Measurements from ENCODE around the gene RALGAPA2.

RALGAPA2 gene

GRCh38 chr20:20517296-20517695 is 195.1 kb downstream of the RALGAPA2 start:
- H3K36me3 ChIP-seq (replicated peaks; ENCODE audit: low read depth, low read length), result peaks cover 15% of the 10 kb centered on the region
- TF ChIP-seq EZH2phosphoT487 (IDR thresholded peaks at IDR 0.05; ENCODE audit: low read depth), result no peak
- TF ChIP-seq, protein P1, sequence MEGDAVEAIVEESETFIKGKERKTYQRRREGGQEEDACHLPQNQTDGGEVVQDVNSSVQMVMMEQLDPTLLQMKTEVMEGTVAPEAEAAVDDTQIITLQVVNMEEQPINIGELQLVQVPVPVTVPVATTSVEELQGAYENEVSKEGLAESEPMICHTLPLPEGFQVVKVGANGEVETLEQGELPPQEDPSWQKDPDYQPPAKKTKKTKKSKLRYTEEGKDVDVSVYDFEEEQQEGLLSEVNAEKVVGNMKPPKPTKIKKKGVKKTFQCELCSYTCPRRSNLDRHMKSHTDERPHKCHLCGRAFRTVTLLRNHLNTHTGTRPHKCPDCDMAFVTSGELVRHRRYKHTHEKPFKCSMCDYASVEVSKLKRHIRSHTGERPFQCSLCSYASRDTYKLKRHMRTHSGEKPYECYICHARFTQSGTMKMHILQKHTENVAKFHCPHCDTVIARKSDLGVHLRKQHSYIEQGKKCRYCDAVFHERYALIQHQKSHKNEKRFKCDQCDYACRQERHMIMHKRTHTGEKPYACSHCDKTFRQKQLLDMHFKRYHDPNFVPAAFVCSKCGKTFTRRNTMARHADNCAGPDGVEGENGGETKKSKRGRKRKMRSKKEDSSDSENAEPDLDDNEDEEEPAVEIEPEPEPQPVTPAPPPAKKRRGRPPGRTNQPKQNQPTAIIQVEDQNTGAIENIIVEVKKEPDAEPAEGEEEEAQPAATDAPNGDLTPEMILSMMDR (IDR thresholded peaks at IDR 0.05; ENCODE audit: low read depth, low read length), result no peak

DNA sequence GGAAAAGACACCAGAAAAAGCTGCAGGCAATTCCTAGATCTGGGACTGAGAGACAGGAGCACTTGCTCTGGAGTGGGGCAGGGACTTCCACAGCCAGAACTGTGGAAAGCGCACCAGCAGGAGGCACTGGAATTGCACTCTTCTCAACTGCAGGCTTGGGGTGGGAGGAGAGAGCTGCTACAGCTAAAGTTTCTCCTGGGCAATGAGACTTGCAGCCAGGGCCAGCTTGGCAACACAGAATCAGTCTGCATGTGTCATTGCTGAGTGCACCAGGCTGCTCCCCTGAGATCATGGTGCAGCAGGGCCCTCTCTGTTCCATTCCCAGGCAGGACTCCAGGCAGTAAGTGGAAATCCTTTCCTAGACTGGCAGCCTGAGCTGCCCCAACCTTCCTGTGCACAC is 198.7 kb downstream of the RALGAPA2 start:
- Histone ChIP-seq H3K36me3 (replicated peaks; ENCODE audit: low read depth, low read length) (peaks cover 16% of the 10 kb centered on the region), H4K20me1 (ENCODE audit: insufficient read depth, low read length) (no peaks in the 10 kb centered on the region), H3K4me3 (ENCODE audit: low read length) (no peak overlapping the region), H3K27ac (ENCODE audit: low read length) (no peak overlapping the region), H3K4me1 (ENCODE audit: low read length) (no peaks in the 10 kb centered on the region), H3K27me3 (ENCODE audit: low read depth, low read length) (no peaks in the 10 kb centered on the region), H3K9me3 (ENCODE audit: insufficient read depth, low read length) (no peaks in the 10 kb centered on the region), H3K4me2 (ENCODE audit: low read length) (no peak overlapping the region), H3K9ac (ENCODE audit: low read length) (no peak overlapping the region), H3K79me2 (ENCODE audit: low read length) (no peaks in the 10 kb centered on the region), H2AFZ (ENCODE audit: low read depth, low read length) (no peak overlapping the region)
- TF ChIP-seq, protein P1 (IDR thresholded peaks at IDR 0.05; ENCODE audit: low read depth, low read length), result no peak

More at GRCh38 chr20:20517296-20517695, 195.1 kb downstream of the RALGAPA2 start:
- H3K4me2 ChIP-seq (ENCODE audit: low read length), result no peak overlapping the region
- H3K27ac ChIP-seq (ENCODE audit: low read length), result no peak overlapping the region
- H3K4me3 ChIP-seq (ENCODE audit: low read length), result no peak overlapping the region
- no peaks in the 10 kb centered on the region for H3K27me3 ChIP-seq (ENCODE audit: low read depth, low read length)
- no peaks in the 10 kb centered on the region for H3K4me1 ChIP-seq (ENCODE audit: low read length)
- H3K9me3 ChIP-seq (ENCODE audit: insufficient read depth, low read length), result no peaks in the 10 kb centered on the region
- no peak overlapping the region for H3K9ac ChIP-seq (ENCODE audit: low read length)
- H4K20me1 ChIP-seq (ENCODE audit: insufficient read depth, low read length), result no peaks in the 10 kb centered on the region
- H3K79me2 ChIP-seq (ENCODE audit: low read length), result no peaks in the 10 kb centered on the region
- H2AFZ ChIP-seq (ENCODE audit: low read depth, low read length), result no peak overlapping the region

- H3K27ac ChIP-seq (ENCODE audit: low read length), result no peak overlapping the region
- H3K4me2 ChIP-seq (ENCODE audit: low read length), result no peak overlapping the region
- H2AFZ ChIP-seq (ENCODE audit: low read depth, low read length), result no peak overlapping the region
- no peaks in the 10 kb centered on the region for H3K9me3 ChIP-seq (ENCODE audit: insufficient read depth, low read length)
- H3K27me3 ChIP-seq (ENCODE audit: low read depth, low read length), result no peaks in the 10 kb centered on the region
- H3K4me3 ChIP-seq (ENCODE audit: low read length), result no peak overlapping the region
- no peaks in the 10 kb centered on the region for H3K79me2 ChIP-seq (ENCODE audit: low read length)
- peaks cover 18% of the 10 kb centered on the region for H3K36me3 ChIP-seq (replicated peaks; ENCODE audit: low read depth, low read length)
- TF ChIP-seq, protein P1 (IDR thresholded peaks at IDR 0.05; ENCODE audit: low read depth, low read length), result no peak
- TF ChIP-seq EZH2phosphoT487 (IDR thresholded peaks at IDR 0.05; ENCODE audit: low read depth), result no peak
- H3K9ac ChIP-seq (ENCODE audit: low read length), result no peak overlapping the region
- peaks cover 9% of the 10 kb centered on the region for H3K4me1 ChIP-seq (ENCODE audit: low read length)
- no peaks in the 10 kb centered on the region for H4K20me1 ChIP-seq (ENCODE audit: insufficient read depth, low read length)
Observed at GRCh38 chr20:20505554-20505953, 206.9 kb downstream of the RALGAPA2 start.

DNA sequence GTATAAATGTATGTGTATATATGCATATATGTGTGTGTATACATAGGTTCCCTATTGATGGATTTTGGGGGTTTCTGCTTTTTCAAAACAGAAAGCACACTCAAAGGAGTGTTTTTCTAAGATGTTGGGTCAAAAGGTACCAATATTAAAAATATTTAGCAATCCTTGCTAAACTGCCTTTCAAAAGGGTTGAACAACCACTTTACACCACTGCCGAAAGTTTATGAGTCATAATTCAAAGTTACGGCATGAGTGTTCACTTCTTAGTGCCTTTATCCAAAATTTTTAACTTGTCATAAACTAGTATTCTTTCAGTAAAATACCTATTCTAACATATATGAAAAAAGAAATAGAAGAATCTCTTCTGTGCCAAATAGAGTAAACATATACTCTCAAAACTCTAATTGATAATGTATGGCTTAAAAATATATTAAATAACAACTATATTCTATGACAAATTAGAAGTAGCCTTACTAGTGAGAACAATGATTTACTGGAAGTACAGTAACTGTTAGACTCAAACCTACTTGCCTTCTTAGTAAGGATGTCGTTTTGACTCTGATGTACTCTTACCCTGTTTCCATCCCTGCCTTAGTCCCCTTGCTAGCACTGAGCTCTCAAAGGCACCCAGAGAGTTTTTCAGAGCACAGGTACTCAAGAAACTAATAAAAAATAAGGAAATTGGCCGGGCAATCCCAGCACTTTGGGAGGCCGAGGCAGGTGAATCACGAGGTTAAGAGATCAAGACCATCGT is 208.5 kb downstream of the RALGAPA2 start:
- peaks cover 16% of the 10 kb centered on the region for H3K4me1 ChIP-seq (ENCODE audit: low read length)

More for the DNA sequence above, 208.5 kb downstream of the RALGAPA2 start:
- H3K4me2 ChIP-seq (ENCODE audit: low read length), result no peak overlapping the region; the same call in 1 of the 2 replicates
- no peak overlapping the region for H3K4me3 ChIP-seq (ENCODE audit: low read length)
- peaks cover 21% of the 10 kb centered on the region for H3K36me3 ChIP-seq (replicated peaks; ENCODE audit: low read depth, low read length)
- no peak overlapping the region for H3K9ac ChIP-seq (ENCODE audit: low read length)
- TF ChIP-seq EZH2phosphoT487 (IDR thresholded peaks at IDR 0.05; ENCODE audit: low read depth), result no peak
- TF ChIP-seq, protein P1 (IDR thresholded peaks at IDR 0.05; ENCODE audit: low read depth, low read length), result no peak
- H3K27ac ChIP-seq (ENCODE audit: low read length), result peak overlapping the region; percentile 19; the same call in 1 of the 2 replicates
- no peaks in the 10 kb centered on the region for H3K9me3 ChIP-seq (ENCODE audit: insufficient read depth, low read length)
- no peaks in the 10 kb centered on the region for H3K79me2 ChIP-seq (ENCODE audit: low read length)
- H3K27me3 ChIP-seq (ENCODE audit: low read depth, low read length), result no peaks in the 10 kb centered on the region
- no peak overlapping the region for H2AFZ ChIP-seq (ENCODE audit: low read depth, low read length)
- H4K20me1 ChIP-seq (ENCODE audit: insufficient read depth, low read length), result no peaks in the 10 kb centered on the region

Measured in OCI-LY3 (cell line).